Prostate gland (tissue), 2 donors: ENCODE data around the gene SLC37A1.

ENCODE experiments used
- POLR2A ChIP-seq: fragments of 450-650 bp; IDR thresholded peaks from one replicate; pipeline ENCODE4 v1.6.1; 2016; ENCODE audit warnings: antibody characterized with exemption, mild to moderate bottlenecking
- POLR2AphosphoS5 ChIP-seq: sonication (generic); formaldehyde crosslinking; IDR thresholded peaks from one replicate; pipeline ENCODE4 v1.6.1; 2017; ENCODE audit warnings: antibody characterized with exemption
- TF ChIP-seq, protein P1 (sequence below), 4 experiments: fragments of 200-600 bp in 2 of 4; fragments of 450-650 bp in 2 of 4; sonication (generic) in 2 of 4; IDR thresholded peaks; 1 replicate in 3 of 4; 2 replicates in 1 of 4; pipeline ENCODE4 v1.5.1; 2016 to 2019; ENCODE audit warnings: antibody characterized with exemption in 4 of 4, mild to moderate bottlenecking in 2 of 4, moderate library complexity in 2 of 4

DNA sequence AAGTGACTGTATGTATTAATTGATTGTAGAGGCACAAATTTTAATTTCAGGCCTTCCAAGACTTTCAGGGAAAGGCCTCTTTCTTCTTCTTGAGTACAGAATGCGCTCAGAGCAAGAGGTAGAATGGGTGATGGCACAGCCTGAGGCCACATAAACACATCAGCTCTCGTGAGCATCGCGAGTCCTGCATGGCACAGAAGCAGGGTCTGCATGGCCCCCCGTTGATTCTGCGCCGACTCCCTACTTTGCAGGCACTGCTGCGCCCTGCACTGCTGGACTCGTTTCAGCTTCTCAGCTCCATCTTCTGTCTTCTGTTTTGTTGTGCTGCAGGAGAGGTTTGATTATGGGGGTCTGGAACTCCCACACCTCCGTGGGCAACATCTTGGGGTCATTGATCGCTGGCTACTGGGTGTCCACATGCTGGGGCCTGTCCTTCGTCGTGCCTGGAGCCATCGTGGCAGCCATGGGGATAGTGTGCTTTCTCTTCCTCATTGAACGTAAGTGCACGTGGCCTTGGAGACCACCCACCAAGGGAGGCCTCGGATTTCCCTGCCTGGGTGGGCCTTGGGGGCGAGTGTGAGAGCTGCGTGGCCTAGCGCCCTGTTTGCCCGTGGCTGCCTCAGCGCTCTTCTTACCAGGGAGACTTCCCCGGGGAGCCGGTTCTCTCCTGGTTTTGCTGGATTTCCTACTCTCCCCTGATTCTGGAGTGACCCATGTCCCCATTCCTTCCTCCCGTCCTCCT lies 29.6 kb downstream of the SLC37A1 start:
- TF ChIP-seq, protein P1, sequence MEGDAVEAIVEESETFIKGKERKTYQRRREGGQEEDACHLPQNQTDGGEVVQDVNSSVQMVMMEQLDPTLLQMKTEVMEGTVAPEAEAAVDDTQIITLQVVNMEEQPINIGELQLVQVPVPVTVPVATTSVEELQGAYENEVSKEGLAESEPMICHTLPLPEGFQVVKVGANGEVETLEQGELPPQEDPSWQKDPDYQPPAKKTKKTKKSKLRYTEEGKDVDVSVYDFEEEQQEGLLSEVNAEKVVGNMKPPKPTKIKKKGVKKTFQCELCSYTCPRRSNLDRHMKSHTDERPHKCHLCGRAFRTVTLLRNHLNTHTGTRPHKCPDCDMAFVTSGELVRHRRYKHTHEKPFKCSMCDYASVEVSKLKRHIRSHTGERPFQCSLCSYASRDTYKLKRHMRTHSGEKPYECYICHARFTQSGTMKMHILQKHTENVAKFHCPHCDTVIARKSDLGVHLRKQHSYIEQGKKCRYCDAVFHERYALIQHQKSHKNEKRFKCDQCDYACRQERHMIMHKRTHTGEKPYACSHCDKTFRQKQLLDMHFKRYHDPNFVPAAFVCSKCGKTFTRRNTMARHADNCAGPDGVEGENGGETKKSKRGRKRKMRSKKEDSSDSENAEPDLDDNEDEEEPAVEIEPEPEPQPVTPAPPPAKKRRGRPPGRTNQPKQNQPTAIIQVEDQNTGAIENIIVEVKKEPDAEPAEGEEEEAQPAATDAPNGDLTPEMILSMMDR (IDR thresholded peaks at IDR 0.05) = no peak
- TF ChIP-seq POLR2A = no peak
- TF ChIP-seq POLR2AphosphoS5 = no peak
